IPS-11a (cell line): ENCODE data around the gene SMIM8.
"Not testable (repeated sequence)": the region's sequence is repeated elsewhere in the genome, so short reads cannot be mapped to it uniquely, and the experiment has no call there.

Experiments
- H3K4me3 ChIP-seq: one replicate; pipeline ENCODE4 v1.5.1; 2013; ENCODE audit warnings: low read depth, low read length, control low read depth

Gene SMIM8, protein sequence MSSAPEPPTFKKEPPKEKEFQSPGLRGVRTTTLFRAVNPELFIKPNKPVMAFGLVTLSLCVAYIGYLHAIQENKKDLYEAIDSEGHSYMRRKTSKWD

DNA sequence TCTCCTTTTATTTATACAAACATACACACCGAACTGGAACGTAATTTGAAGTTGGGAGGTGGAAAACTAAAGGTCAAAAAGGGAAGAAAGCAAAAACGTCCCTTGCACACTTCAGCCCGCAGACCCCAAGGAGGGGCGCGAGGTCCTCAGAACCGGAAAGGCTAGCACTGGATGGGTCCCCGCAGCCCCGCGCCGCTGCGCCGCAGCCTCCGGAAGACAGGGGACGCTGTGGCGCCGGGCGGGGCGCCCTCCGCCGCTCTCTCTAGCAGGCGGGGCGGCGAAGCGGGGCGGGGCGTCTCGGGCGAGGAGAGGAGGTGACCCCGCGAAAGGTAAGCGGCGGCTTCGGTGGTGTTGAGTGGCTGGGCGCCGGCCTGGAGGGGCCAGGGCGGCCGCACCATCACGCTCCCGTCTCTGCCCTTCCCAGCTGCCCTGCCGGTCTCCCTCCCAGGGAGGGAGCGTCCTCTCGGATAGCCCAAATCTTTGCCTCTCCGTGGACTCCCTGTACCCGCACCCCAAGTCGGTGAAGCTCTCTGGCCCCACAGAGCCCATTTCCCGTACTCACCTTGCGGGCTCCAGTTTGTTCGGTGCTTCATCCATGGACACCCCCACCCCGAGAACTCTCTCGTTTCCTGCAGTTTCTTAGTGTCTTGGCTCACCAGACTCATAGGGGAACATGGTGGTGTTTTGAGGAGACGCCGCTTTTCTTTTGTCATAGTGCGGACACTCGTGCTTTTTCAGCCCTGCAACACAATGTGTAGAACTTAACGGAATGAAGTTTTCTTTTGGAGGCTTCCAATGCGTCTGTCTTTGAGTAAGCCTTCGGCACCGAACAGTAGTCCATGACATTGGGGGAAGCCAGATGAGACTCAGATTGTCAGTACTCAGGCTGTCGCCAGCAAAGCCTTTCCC, at the start of gene SMIM8:
SMIM8 (plus strand) TSS at position 285 of the 909 bp plus-strand sequence. CDS start 14,444 bp downstream, outside the sequence.
- H3K4me3 ChIP-seq = peak within 1 kb of the TSS; percentile 91

DNA sequence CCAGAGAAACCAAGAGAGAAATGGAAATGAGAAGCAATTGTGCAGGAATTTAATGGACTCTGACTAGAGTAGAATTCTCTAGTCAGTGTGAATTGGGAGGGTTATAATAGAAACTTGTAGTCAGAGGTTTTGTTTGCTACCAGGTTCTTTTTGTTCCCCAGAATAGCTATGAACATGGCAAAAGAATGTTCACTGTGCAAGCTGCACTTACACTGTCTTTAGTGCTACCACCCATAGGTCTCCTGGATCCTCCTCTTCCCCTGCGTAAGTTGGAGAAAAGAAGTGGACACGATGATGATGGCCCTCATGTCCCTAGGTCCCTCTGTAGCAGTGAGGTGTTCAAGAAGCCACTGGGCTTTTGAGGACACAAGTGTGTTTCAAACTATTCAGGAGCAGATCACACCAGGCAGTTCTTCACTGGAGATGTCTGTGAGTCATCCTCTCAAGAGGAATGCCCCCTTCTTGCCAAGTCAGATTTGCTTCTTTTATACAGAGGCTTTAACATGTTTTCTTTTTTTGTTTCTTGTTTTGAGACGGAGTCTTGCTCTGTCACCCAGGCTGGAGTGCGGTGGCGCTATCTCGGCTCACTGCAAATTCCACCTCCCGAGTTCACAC, 47.6 kb upstream of the SMIM8 start:
- H3K4me3 ChIP-seq = no peak overlapping the region

GRCh38 chr6:87276624-87277023, 45.8 kb upstream of the SMIM8 start:
- no peak overlapping the region for H3K4me3 ChIP-seq

- H3K4me3 ChIP-seq = no peak overlapping the region
Measured at GRCh38 chr6:87277123-87277522, 45.3 kb upstream of the SMIM8 start.

DNA sequence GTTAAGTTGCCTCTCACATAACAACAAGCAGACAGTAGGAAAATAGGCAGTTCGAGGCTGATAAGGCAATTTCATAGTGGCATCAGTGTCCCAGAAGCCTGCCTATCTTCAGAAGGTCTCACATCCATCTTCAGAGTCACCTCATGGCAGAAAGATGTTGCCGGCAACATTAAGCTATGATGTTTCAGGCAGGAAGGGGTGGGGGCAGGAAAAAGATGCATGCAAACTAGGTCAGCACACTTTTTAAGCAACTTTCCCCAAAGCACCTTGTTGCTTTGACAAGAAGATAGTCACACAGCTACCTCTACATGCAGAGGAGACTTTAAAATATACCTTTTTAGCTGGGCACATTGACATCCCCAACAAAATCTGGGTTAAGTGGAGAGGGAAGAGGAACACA, 43.2 kb upstream of the SMIM8 start:
- H3K4me3 ChIP-seq = no peak overlapping the region

DNA sequence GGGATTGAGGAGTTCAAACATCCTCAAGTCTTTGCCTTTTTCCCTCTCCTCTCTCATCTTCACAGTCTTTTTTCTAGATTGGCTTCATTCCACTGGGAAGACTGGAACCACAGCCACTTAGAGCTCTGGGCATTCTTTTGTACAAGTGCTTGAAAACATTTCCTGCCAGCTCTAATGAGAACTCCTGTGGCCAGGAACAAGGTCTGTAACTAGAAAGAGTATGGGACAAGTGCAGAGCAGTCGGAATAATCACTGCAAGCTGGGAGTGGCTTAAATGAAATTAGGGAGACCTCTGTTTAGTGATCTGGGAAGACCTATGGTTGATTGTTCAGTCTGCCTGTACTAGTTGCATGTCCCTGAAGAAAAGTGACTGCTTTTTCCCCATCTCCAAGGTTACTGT, 41.0 kb upstream of the SMIM8 start:
- no peak overlapping the region for H3K4me3 ChIP-seq

DNA sequence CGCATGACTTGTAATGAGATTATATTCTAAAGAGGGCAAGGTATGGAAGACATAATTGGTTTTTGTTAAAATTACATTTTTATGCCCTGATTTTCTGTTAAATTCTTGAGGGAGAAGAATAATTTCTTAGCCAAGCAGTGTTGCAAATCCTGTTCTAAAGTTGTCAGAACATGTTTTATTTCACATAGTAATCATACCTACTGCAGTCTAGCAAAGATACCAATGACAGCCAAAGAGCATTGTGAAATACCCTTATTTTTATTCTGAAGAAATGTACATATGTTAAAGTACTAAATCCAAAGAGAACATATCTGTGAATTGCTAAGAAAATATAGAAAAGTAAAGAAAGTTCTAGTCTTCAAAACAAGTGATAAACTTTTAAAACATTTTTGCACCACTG, 39.6 kb upstream of the SMIM8 start:
- H3K4me3 ChIP-seq = no peak overlapping the region

DNA sequence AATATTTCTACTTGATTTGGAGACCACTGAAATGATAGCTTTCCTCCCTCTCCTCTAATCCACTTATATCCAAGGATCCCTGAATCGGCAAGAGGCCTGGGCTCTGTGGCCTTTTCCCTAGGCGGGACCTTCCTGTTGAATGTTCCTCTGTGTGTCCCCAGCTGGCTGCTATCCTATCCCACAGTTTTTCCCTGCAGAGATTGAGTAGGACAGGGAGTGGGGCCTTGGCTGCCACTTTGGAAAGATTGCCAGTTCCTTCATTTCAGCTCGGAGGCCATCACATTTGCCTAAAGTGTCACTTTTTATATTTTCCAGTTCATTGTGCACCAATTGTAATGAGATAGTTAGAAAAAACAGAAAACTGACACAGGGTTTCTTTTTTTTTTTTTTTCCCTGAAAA, 38.9 kb upstream of the SMIM8 start:
- H3K4me3 ChIP-seq = no peak overlapping the region

DNA sequence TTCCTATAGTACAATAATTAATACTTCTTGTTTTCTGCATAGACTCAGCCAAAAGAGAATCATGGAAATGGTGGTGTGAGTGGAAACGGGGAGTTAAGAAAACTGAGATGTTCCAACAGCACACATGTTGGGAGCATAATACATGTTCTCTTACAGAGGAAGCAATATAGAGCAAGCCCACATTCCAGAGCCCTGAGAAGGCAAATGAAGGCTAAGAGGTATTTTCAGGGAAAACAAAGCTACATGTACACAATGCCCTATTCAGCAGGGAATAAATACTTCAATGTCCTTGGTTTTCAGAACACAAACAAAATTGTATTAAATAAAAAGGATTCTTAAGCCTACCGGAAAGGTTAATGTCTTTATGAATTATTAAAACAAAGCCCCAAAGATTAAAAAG, 35.1 kb upstream of the SMIM8 start:
- H3K4me3 ChIP-seq = no peak overlapping the region

- no peak overlapping the region for H3K4me3 ChIP-seq
Measured at GRCh38 chr6:87289571-87289970, 32.8 kb upstream of the SMIM8 start.

DNA sequence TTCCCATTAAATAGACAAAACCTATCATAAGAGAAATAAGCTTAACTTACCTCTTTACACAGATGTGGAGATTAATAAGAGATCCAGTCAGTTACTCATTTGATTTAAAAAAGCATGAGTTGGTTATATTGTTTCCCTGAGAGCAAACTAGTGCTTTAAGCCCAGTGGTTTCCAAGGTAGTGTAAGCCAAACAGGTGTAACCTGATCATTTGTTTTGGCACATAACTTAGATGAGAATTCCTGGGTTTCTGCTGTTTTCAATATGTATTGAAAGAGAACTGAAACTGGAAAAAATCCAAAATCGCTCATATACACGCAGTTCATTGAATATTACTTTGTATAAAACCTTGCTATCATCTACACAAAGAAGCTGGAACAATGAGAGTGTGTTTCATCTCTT, 30.5 kb upstream of the SMIM8 start:
- no peak overlapping the region for H3K4me3 ChIP-seq

DNA sequence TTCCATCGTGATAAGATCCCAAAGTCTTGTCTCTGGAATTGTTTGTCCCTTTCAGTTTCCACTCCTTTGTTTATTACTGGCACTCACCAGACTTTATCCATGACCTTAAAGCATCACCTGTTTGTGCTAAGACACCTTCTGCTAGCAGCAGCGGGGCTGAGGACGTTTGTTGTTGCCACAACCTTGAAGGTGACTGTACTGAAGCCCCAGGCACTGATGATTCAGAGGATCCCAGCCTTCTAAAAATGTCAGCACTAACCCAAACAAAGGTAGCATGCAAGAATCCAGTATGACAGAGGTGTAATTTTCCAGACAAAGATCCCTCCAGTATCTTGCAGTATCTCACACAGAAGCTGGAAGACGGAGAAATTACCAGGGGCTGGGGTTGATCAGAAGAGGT, 28.9 kb upstream of the SMIM8 start:
- no peak overlapping the region for H3K4me3 ChIP-seq

- no peak overlapping the region for H3K4me3 ChIP-seq
Measured at GRCh38 chr6:87297119-87297518, 25.3 kb upstream of the SMIM8 start.

DNA sequence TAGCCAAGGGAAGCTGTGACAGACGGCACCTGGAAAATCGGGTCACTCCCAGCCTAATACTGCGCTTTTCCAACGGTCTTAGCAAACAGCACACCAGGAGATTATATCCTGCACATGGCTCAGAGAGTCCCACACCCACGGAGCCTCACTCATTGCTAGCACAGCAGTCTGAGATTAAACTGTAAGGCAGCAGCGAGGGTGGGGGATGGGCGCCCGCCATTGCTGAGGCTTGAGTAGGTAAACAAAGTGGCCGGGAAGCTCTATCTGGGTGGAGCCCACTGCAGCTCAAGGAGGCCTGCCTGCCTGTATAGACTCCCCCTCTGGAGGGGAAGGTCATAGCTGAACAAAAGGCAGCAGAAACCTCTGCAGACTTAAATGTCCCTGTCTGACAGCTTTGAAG, 21.1 kb upstream of the SMIM8 start:
- H3K4me3 ChIP-seq = not testable (repeated sequence)

- no peak overlapping the region for H3K4me3 ChIP-seq
Measured at GRCh38 chr6:87308970-87309369, 13.4 kb upstream of the SMIM8 start.

DNA sequence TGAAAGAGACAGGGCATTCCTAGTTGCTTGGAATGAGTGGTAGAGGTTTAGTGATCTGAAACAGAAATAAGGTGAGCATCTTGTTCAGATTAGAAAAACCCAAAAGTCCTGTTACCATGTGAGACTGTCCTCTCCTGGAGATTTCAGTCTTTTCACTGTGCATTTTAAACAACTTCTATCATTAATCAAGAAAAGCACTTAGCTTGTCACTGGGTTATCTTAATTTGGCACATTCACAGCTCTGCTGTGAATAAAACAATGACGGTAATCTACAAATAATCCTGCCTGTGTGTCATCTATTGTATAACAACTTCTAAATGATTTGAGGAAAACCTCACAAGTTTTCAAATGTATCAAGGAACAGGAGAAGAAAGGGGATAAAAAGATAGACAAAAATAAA, 9.5 kb upstream of the SMIM8 start:
- no peak overlapping the region for H3K4me3 ChIP-seq

GRCh38 chr6:87315071-87315470, 7.3 kb upstream of the SMIM8 start:
- H3K4me3 ChIP-seq = no peak overlapping the region

DNA sequence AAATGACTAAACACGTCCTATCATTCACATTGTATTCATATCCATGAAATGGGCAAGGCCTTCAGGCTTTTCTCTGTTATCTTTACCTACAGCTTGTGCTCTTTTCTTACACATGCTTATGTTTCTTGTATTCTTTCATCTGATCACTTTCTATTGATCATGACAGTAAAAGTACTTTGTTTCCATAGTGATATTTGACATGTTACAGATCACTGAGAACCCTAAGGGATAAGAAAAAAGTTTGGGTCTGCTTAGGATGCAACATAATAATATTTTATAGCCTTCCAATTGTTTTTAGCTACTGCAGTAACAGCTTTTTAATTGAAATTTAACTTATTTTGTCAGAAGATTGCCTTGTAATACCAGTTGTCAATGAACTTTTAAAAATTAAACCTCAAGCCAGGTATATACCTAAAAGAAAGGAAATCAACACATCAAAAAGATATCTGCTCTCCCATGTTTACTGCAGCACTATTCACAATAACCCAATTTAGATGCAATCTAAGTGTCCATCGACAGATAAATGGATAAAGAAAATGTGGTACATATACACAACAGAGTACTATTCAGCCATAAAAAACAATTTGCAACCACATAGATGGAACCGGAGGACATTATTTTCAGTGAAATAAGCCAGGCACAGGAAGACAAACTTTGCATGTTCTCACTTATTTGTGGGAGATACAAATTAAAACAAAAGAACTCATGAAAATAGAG, 3.0 kb upstream of the SMIM8 start:
- H3K4me3 ChIP-seq = no peak overlapping the region

- H3K4me3 ChIP-seq = not testable (repeated sequence)
Measured at GRCh38 chr6:87323880-87324279, 1.5 kb downstream of the SMIM8 start.

GRCh38 chr6:87330961-87331360, 8.6 kb downstream of the SMIM8 start:
- H3K4me3 ChIP-seq = no peak overlapping the region

DNA sequence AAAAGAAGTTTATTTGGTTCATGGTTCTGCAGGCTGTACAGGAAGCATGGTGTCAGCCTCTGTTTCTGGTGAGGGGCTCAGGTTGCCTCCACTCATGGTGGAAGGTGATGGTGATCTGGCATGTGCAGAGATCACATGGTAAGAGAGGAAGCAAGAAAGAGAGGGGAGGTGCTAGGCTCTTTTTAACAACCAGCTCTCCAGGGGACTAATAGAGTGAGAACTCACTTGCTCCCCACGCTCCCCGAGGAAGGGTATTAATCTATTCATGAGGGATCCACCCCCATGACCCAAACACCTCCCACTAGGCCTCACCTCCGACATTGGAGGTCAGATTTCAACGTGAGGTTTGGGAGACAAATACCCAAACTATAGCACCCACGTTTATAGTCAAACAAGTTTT, 10.6 kb downstream of the SMIM8 start:
- no peak overlapping the region for H3K4me3 ChIP-seq
